Trophoblast cell (in vitro differentiated cells and primary cell): ENCODE data around the gene DAB2.

Source experiments
- DNase-seq, 2 donors: peaks; one replicate each; pipeline ENCODE4 v3.0.0-alpha.2; 2016
- H2AFZ ChIP-seq: 2 replicates; pipeline ENCODE4 v1.6.1; 2013; ENCODE audit warnings: low read length, moderate library complexity, mild to moderate bottlenecking; ENCODE audit not compliant: insufficient read depth, poor library complexity
- H2AK5ac ChIP-seq: 2 replicates; pipeline ENCODE4 v1.6.1; 2013; ENCODE audit warnings: mild to moderate bottlenecking, low read length
- H2BK120ac ChIP-seq: 2 replicates; pipeline ENCODE4 v1.6.1; 2013; ENCODE audit warnings: low read length, mild to moderate bottlenecking, moderate library complexity; ENCODE audit not compliant: insufficient read depth, poor library complexity
- H2BK12ac ChIP-seq: 2 replicates; pipeline ENCODE4 v1.6.1; 2013; ENCODE audit warnings: mild to moderate bottlenecking, low read length, moderate library complexity
- H2BK5ac ChIP-seq: 2 replicates; pipeline ENCODE4 v1.6.1; 2013; ENCODE audit warnings: low read length, low read depth, moderate library complexity, mild to moderate bottlenecking; ENCODE audit not compliant: poor library complexity
- H3K14ac ChIP-seq: 2 replicates; pipeline ENCODE4 v1.6.1; 2013; ENCODE audit warnings: mild to moderate bottlenecking, low read length
- H3K18ac ChIP-seq: 2 replicates; pipeline ENCODE4 v1.6.1; 2013; ENCODE audit warnings: mild to moderate bottlenecking, low read length
- H3K23ac ChIP-seq: 2 replicates; pipeline ENCODE4 v1.6.1; 2013; ENCODE audit warnings: low read length
- H3K27ac ChIP-seq: 2 replicates; pipeline ENCODE4 v1.5.1; 2013; ENCODE audit warnings: low read depth, mild to moderate bottlenecking, inconsistent platforms, low read length, moderate library complexity
- H3K27me3 ChIP-seq: 2 replicates; pipeline ENCODE4 v1.6.1; 2013; ENCODE audit warnings: inconsistent platforms, mild to moderate bottlenecking, low read length, moderate library complexity; ENCODE audit not compliant: insufficient read depth
- H3K36me3 ChIP-seq, 2 experiments: 1 replicate in 1 of 2; 2 replicates in 1 of 2; pipeline ENCODE4 v1.6.1; 2013; ENCODE audit warnings: low read length in 2 of 2, mild to moderate bottlenecking in 2 of 2, moderate library complexity in 1 of 2; ENCODE audit not compliant: insufficient read depth in 2 of 2, control insufficient read depth in 1 of 2
- H3K4ac ChIP-seq: 2 replicates; pipeline ENCODE4 v1.6.1; 2013; ENCODE audit warnings: low read depth, mild to moderate bottlenecking, low read length, moderate library complexity
- H3K4me1 ChIP-seq, 2 experiments: 1 replicate in 1 of 2; 2 replicates in 1 of 2; pipeline ENCODE4 v1.6.1; 2013; ENCODE audit warnings: low read length in 2 of 2, mild to moderate bottlenecking in 2 of 2, moderate library complexity in 1 of 2; ENCODE audit not compliant: insufficient read depth in 2 of 2, control insufficient read depth in 1 of 2
- H3K4me2 ChIP-seq: 2 replicates; pipeline ENCODE4 v1.6.1; 2013; ENCODE audit warnings: inconsistent platforms, mild to moderate bottlenecking, low read length, moderate library complexity
- H3K4me3 ChIP-seq: 2 replicates; pipeline ENCODE4 v1.5.1; 2013; ENCODE audit warnings: mild to moderate bottlenecking, low read depth, low read length, inconsistent platforms
- H3K79me1 ChIP-seq: one replicate; pipeline ENCODE4 v1.6.1; 2013; ENCODE audit warnings: low read length
- H3K79me2 ChIP-seq: 2 replicates; pipeline ENCODE4 v1.6.1; 2013; ENCODE audit warnings: low read length, mild to moderate bottlenecking; ENCODE audit not compliant: control insufficient read depth, insufficient read depth, poor library complexity
- H3K9ac ChIP-seq: 2 replicates; pipeline ENCODE4 v1.6.1; 2013; ENCODE audit warnings: mild to moderate bottlenecking, low read length
- H3K9me3 ChIP-seq: 2 replicates; pipeline ENCODE4 v1.6.1; 2013; ENCODE audit warnings: low read depth, mild to moderate bottlenecking, control low read depth, inconsistent platforms, low read length; ENCODE audit not compliant: insufficient read depth
- H4K12ac ChIP-seq: 2 replicates; pipeline ENCODE4 v1.6.1; 2013; ENCODE audit warnings: low read depth, mild to moderate bottlenecking, low read length, moderate library complexity
- H4K8ac ChIP-seq: 2 replicates; pipeline ENCODE4 v1.6.1; 2013; ENCODE audit warnings: low read depth, mild to moderate bottlenecking, low read length, moderate library complexity
- H4K91ac ChIP-seq: one replicate; pipeline ENCODE4 v1.6.1; 2013; ENCODE audit warnings: low read depth, mild to moderate bottlenecking, low read length, moderate library complexity
- WGBS: extraction: QIAGEN DNeasy Blood & Tissue Kit; methylation state at CpG from one replicate; pipeline ENCODE4 v1.1.7; 2013; ENCODE audit warnings: missing lambda C conversion rate; ENCODE audit not compliant: insufficient read length, insufficient coverage; ENCODE audit errors: extremely low coverage; 5-methylcytosine and 5-hydroxymethylcytosine counted together

Gene DAB2

GRCh38 chr5:39465097-39465496 is 40.3 kb upstream of the DAB2 start:
- Histone ChIP-seq H2BK12ac (no peak overlapping the region), H3K9me3 (no peaks in the 10 kb centered on the region), H3K14ac (no peak overlapping the region), H3K79me2 (no peaks in the 10 kb centered on the region), H3K4me1 (no peaks in the 10 kb centered on the region), H3K27me3 (no peaks in the 10 kb centered on the region), H3K18ac (no peak overlapping the region), H3K9ac (no peak overlapping the region), H2BK5ac (no peak overlapping the region), H3K23ac (no peak overlapping the region), H3K79me1 (no peaks in the 10 kb centered on the region), H2BK120ac (no peak overlapping the region), H3K4me3 (no peak overlapping the region), H4K12ac (no peak overlapping the region), H4K91ac (no peak overlapping the region), H3K36me3 (no peaks in the 10 kb centered on the region), H4K8ac (no peak overlapping the region), H3K27ac (no peak overlapping the region), H2AK5ac (no peak overlapping the region), H2AFZ (no peak overlapping the region), H3K4ac (no peak overlapping the region), H3K4me2 (no peak overlapping the region)
- WGBS, result no CpG with 5 or more reads among the region's 2 CpGs
- DNase-seq, result no peak

- Histone ChIP-seq H3K14ac (no peak overlapping the region), H2BK120ac (no peak overlapping the region), H4K8ac (no peak overlapping the region), H3K27ac (no peak overlapping the region), H3K4me3 (no peak overlapping the region), H2BK12ac (no peak overlapping the region), H3K79me2 (no peaks in the 10 kb centered on the region), H3K79me1 (no peaks in the 10 kb centered on the region), H3K27me3 (no peaks in the 10 kb centered on the region), H3K4ac (no peak overlapping the region), H3K9me3 (no peaks in the 10 kb centered on the region), H2AK5ac (no peak overlapping the region), H4K91ac (no peak overlapping the region), H3K9ac (no peak overlapping the region), H3K4me2 (no peak overlapping the region), H3K36me3 (no peaks in the 10 kb centered on the region), H3K4me1 (no peaks in the 10 kb centered on the region), H2BK5ac (no peak overlapping the region), H2AFZ (no peak overlapping the region), H3K23ac (no peak overlapping the region), H3K18ac (no peak overlapping the region), H4K12ac (no peak overlapping the region)
- WGBS, result no CpG with 5 or more reads among the region's 5 CpGs
- DNase-seq, result peak in 1 of 2 donors; percentile 71
Observed at GRCh38 chr5:39464088-39464487, 39.3 kb upstream of the DAB2 start.

GRCh38 chr5:39462211-39462610 is 37.4 kb upstream of the DAB2 start:
- Histone ChIP-seq H3K79me1 (no peaks in the 10 kb centered on the region), H3K14ac (no peak overlapping the region), H3K4ac (no peak overlapping the region), H4K91ac (no peak overlapping the region), H3K4me2 (no peak overlapping the region), H3K9me3 (no peaks in the 10 kb centered on the region), H2BK5ac (no peak overlapping the region), H3K27ac (no peak overlapping the region), H3K18ac (no peak overlapping the region), H3K79me2 (no peaks in the 10 kb centered on the region), H3K36me3 (no peaks in the 10 kb centered on the region), H4K8ac (no peak overlapping the region), H3K4me1 (no peaks in the 10 kb centered on the region), H3K23ac (no peak overlapping the region), H4K12ac (no peak overlapping the region), H3K4me3 (no peak overlapping the region), H3K9ac (no peak overlapping the region), H2AFZ (no peak overlapping the region), H2BK12ac (no peak overlapping the region), H2AK5ac (no peak overlapping the region), H2BK120ac (no peak overlapping the region), H3K27me3 (no peaks in the 10 kb centered on the region)
- DNase-seq, result no peak
- WGBS, result no CpG with 5 or more reads among the region's 6 CpGs

DNA sequence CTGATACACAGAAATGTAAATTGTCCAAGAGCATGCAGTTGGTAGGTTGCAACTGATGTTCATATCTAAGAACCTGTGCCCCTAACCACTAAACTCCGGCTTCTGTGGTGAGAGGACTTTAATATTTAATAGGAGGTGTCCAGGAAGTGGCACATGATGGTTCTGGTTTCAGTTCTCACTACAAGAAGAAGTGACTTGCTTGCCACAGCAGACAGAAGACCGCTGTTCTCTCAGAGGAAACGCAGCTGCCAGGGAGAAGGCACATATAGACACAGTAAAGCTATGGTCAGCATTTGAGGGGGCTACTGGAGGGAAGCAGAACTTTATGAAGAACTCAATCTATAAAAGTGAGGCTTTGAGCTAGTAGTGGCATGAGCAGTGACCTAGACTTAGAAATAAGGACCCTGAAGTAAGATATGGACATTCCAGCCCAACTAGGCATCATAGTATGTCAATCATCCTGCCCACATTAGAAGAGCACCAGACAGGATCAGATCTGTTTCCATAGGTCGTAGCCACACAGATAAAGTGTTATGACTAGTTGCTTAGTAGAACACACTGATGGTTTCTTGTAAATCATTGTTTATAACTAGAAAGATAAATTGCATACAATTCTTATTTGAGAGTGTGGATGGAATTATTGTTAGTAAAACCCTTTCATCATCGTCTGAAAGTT is 36.4 kb upstream of the DAB2 start:
- Histone ChIP-seq H3K9me3 (no peaks in the 10 kb centered on the region), H3K4ac (no peak overlapping the region), H3K14ac (no peak overlapping the region), H3K27me3 (no peaks in the 10 kb centered on the region), H3K9ac (no peak overlapping the region), H4K12ac (no peak overlapping the region), H3K4me1 (no peaks in the 10 kb centered on the region), H2BK12ac (no peak overlapping the region), H4K8ac (no peak overlapping the region), H3K18ac (no peak overlapping the region), H3K79me1 (no peaks in the 10 kb centered on the region), H3K36me3 (no peaks in the 10 kb centered on the region), H3K27ac (no peak overlapping the region), H3K4me2 (no peak overlapping the region), H2BK120ac (no peak overlapping the region), H2BK5ac (no peak overlapping the region), H2AFZ (no peak overlapping the region), H3K79me2 (no peaks in the 10 kb centered on the region), H3K4me3 (no peak overlapping the region), H4K91ac (no peak overlapping the region), H2AK5ac (no peak overlapping the region), H3K23ac (no peak overlapping the region)
- no CpG with 5 or more reads among the region's 5 CpGs for WGBS
- DNase-seq, result no peak
